HG02870 (cell line): Measurements from ENCODE around the gene CHD2.

ENCODE experiments used
- ATAC-seq: cut with Tn5 transposase; IDR thresholded peaks from one replicate; pipeline ENCODE4 v1.9.1; 2021; ENCODE audit warnings: mild to moderate bottlenecking, moderate library complexity; ENCODE audit not compliant: unreplicated experiment

The CHD2 gene

GRCh38 chr15:92884436-92885223 is 15.5 kb upstream of the CHD2 start:
- ATAC-seq, result no peak

DNA sequence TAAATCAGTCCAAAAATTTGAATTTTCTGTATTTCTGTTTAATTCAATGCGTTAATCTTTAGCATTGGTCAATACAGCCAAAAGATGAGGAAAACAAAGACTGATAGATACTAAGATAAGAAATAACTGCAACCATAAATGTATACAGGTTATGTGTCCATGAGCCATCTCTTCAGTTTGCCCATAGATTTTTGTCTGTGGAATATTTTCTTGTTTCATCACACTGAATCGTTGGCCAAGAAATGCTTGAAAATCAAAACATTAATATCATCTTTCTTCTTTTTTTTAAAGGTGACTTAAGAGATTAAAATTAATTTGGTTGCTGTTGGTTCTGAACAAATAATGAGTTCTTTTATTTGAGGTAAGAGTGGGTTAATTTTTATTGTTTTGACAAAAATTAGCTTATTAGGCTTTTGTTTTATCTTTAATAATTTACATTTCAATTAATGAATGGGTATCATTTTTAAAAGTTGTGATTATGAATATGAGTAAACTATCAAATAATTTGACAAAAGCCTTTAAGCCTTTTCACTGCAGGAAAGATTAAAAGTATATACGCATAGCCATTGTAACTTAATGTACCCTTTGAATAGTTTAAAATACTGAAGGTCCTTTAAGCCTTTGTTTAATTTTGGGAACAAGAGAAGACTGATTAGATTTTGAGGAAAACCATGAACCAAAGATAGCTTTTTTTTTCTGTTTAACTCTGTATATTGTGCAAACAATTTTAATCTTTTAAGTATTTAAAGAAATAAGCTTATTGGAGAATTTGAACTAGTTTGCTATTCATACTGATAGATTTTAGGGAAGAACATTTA is 14.7 kb upstream of the CHD2 start:
- no peak for ATAC-seq

GRCh38 chr15:92886042-92886537 is 14.0 kb upstream of the CHD2 start:
- no peak for ATAC-seq

- ATAC-seq, result no peak
Observed at GRCh38 chr15:92886815-92887214, 13.3 kb upstream of the CHD2 start.

GRCh38 chr15:92887869-92888268 is 12.3 kb upstream of the CHD2 start:
- ATAC-seq, result no peak

DNA sequence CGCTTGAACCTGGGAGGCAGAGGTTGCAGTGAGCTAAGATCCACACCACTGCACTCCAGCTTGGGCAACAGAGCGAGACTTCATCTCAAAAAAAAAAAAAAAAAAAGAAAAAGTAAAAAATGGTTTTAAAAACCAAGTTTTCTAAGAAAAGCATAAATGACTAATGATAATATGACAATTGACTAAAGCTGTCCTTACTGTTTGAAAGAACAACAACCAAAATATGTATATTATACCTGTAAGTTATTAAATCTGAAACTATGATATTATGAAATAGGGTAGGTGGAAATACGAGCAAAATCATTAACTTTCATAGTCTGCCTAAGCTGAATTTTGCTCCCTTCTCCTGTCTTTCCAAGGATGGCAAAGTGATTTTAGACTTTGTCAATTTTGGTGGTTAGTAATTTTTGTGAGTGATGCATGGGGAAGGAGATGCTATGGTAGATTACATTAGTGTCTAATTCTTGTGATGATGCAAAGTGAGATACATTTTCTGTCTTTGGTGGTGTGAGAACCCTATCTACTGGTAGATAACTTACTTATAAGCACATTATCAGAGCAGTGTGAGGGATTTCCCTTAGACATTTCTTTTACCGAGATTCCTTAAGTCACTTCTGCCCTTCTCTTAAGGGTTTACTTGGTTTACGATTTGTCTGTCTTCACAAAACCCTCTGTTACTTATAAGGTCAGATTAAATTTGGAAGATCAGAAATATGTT is 10.6 kb upstream of the CHD2 start:
- no peak for ATAC-seq

GRCh38 chr15:92891533-92892200 is 8.5 kb upstream of the CHD2 start:
- ATAC-seq, result no peak

- no peak for ATAC-seq
Observed at GRCh38 chr15:92892201-92892555, 7.9 kb upstream of the CHD2 start.

DNA sequence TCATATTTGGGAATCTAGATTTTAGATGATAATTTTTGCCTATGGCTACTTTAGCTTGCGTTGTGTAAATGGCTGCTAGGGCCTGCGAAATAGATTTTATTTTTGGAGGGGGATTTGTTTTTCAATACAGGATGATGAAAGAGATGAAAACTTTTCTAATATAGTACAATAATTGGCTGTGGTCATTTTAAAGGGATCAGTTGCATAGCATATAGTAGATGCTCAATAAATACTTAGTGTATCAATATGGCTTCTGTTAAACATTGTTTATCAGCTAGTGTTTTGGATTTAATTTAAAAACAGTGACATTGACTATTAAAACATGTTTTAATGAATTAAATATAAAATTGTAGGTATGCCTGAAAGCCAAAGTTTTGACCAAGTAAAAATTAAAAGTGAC is 6.9 kb upstream of the CHD2 start:
- no peak for ATAC-seq

- no peak for ATAC-seq
Observed at GRCh38 chr15:92896561-92896960, 3.6 kb upstream of the CHD2 start.

GRCh38 chr15:92897620-92898019 is 2.5 kb upstream of the CHD2 start:
- ATAC-seq, result no peak

GRCh38 chr15:92898988-92899582 is 1.0 kb upstream of the CHD2 start:
- no peak for ATAC-seq

DNA sequence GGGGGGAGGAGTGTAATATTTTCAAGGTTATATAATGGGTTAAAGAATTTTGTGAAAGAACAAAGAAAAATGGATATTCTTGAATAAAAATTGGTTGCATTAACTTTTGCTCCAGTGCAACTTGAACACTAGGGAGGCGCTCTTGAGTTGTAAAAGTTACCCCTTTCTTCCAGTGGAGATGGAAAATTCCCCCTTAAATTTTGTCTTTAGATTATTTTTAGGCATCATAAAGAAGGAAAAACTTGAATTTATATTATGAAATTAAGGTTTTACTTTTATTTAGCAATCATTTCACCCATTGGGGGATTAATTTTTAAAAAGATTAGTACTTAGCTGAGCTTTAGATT is 550 bp upstream of the CHD2 start:
- ATAC-seq, result no peak

DNA sequence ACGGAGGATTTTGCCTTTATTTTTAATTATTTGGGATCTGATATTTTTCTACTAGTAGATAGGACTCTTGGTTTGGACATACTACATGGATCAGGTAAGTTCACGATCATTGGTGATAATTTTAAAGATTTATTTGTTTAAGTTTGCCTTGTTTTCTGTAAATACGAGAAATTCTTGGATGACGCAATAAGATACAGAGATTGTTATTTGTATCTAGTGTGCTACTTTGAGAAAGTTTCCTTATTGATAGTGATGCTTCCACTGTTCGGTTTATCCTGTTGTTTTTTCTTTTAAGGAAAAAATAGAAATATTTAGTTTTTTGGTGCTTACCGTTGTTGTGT is 577 bp downstream of the CHD2 start:
- no peak for ATAC-seq

DNA sequence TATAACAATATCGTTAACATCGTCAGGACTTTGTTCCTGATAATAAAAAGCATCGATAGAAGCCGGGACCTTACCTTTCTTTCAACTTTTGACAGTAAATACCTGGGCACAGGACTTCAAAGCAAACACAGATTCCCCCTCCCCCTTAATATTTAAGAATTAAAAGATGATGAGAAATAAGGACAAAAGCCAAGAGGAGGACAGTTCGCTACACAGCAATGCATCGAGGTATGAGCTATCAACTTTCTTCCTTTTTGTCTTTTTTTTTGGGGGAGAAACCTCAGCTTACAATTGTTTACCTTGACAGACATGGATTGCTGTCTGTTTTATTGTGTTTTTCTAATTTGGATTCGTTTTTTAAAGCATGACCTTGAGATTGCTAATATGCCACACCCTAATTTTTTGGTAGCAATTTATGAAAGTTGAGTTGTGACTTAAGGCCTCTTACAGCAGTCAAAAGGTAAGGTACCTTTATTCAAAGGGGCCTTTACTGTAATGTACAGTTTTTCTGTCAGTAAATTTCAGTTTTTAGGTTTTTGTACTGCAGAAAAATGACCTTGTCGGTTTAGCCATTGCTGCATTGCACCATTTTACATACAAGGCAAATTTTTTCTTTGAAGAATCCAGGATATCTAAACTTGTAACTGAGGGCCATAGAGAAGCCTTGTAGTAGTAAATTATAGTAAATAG is 1.1 kb downstream of the CHD2 start:
- ATAC-seq, result no peak

GRCh38 chr15:92901995-92902394 is 1.9 kb downstream of the CHD2 start:
- no peak for ATAC-seq

DNA sequence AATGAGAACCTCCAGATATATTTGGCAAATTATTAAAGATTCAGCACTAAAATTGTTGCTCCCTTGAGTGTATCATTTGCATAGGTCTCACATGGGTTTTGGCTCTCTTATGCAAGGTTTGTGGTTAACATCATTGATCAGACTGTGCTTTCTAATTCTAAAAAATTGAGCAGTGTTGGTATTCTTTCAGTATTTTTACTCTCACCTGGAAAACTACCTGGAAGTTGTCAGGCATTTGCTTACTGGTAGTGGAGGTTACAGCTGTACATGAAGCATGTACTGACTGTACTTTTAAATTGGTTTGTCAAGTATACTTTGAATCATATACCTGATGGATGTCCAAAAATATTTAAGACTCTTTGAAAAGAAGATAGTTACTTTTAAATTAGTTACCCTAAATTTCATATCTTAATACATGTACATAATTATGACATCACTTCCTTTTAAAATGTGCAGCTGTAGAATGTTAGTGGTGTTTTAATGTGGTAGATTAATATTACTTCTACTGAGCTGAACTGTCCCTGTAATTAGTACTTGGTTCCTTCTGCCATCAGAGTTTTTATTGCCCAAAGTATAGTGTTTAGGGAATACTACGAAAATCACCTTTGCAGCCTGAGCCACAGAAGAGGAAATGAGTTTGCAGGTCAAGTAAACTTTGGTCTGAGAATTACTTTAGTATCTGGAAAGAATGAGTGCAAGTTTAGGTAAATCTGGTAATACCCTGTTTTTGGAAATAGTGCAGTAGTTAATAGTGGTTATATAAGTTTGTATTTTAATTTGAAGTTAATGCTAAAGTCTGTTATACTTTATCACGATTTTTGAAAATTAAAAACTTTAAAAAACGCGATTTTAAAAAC is 2.8 kb downstream of the CHD2 start:
- no peak for ATAC-seq

DNA sequence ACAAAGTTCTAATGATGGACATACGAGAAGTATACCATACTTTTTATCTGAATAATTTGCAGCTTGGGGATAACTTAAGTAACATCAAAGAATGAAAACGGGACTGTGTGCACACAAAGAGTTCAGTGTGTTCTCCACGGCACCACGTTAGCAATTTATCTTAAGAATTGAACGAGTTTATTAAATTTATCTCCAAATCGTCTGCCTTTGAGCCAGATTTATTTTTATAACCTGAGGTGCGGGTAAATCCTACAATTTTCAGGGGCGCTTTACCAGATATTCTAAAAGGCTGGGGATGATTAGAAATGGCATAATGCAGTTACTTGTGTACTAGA is 3.5 kb downstream of the CHD2 start:
- ATAC-seq, result no peak

GRCh38 chr15:92903966-92904721 is 4.0 kb downstream of the CHD2 start:
- ATAC-seq, result peak; percentile 65
